Liver (tissue), 9 donors: ENCODE measurements around the gene RASL10A. TPM values are rescaled to one million over a fixed set of nuclear protein-coding genes. Genes with fewer than 3 reads are reported as not detected.

ENCODE experiments used
- DNase-seq: peaks from one replicate; pipeline ENCODE4 v3.0.0-alpha.2; 2017; ENCODE audit warnings: low spot score
- H3K27ac ChIP-seq, 2 donors: one replicate each; pipeline ENCODE4 v1.7.0; 2013; ENCODE audit warnings: inconsistent platforms in 2 of 2, low read length in 2 of 2, control low read depth in 1 of 2, low read depth in 1 of 2, mild to moderate bottlenecking in 1 of 2
- H3K27me3 ChIP-seq, 4 donors: one replicate each; pipeline versions ENCODE4 v1.6.1 to v1.7.0; 2013; ENCODE audit warnings: low read length in 3 of 4, inconsistent platforms in 1 of 4, mild to moderate bottlenecking in 1 of 4, moderate library complexity in 1 of 4; ENCODE audit not compliant: control insufficient read depth in 4 of 4, insufficient read depth in 4 of 4
- H3K36me3 ChIP-seq, 4 donors: one replicate each; pipeline versions ENCODE4 v1.6.1 to v1.7.0; 2013; ENCODE audit warnings: low read length in 3 of 4, mild to moderate bottlenecking in 3 of 4, low read depth in 1 of 4, moderate library complexity in 1 of 4; ENCODE audit not compliant: control insufficient read depth in 4 of 4, insufficient read depth in 3 of 4
- H3K4me1 ChIP-seq, 4 donors: one replicate each; pipeline versions ENCODE4 v1.6.1 to v1.7.0; 2013; ENCODE audit warnings: low read length in 3 of 4, mild to moderate bottlenecking in 3 of 4, moderate library complexity in 1 of 4; ENCODE audit not compliant: control insufficient read depth in 4 of 4, insufficient read depth in 4 of 4
- H3K4me3 ChIP-seq, 3 donors: one replicate each; pipeline versions ENCODE4 v1.6.1 to v1.7.0; 2013; ENCODE audit warnings: low read length in 3 of 3, control low read depth in 1 of 3, low read depth in 1 of 3, mild to moderate bottlenecking in 1 of 3
- H3K9ac ChIP-seq, 2 donors: one replicate each; pipeline ENCODE4 v1.7.0; 2013; ENCODE audit warnings: low read length in 2 of 2, mild to moderate bottlenecking in 2 of 2, moderate library complexity in 2 of 2, control low read depth in 1 of 2, low read depth in 1 of 2
- H3K9me3 ChIP-seq, 4 donors: one replicate each; pipeline versions ENCODE4 v1.6.1 to v1.7.0; 2013; ENCODE audit warnings: low read length in 3 of 4; ENCODE audit not compliant: control insufficient read depth in 4 of 4
- CTCF ChIP-seq: fragments of 150-350 bp; IDR thresholded peaks from 2 replicates; pipeline ENCODE4 v1.5.1; 2017; ENCODE audit warnings: improper control_type of control experiment, low read depth, low read length; ENCODE audit not compliant: missing input control
- EGR1 ChIP-seq, 2 donors: IDR thresholded peaks; 2 replicates each; pipeline ENCODE4 v1.6.1; 2016 to 2018; ENCODE audit warnings: antibody characterized with exemption in 2 of 2, low read depth in 2 of 2
- FOXA1 ChIP-seq: IDR thresholded peaks from 2 replicates; pipeline ENCODE4 v1.6.1; 2016; ENCODE audit warnings: antibody characterized with exemption
- FOXA2 ChIP-seq: IDR thresholded peaks from 2 replicates; pipeline ENCODE4 v1.6.1; 2016; ENCODE audit warnings: antibody characterized with exemption
- GABPA ChIP-seq, 2 donors: IDR thresholded peaks in 1 of 2; conservative IDR thresholded peaks in 1 of 2; 2 replicates each; pipeline ENCODE4 v1.6.1; 2016; ENCODE audit warnings: antibody characterized with exemption in 2 of 2, mild to moderate bottlenecking in 1 of 2, moderate library complexity in 1 of 2
- HNF4G ChIP-seq: IDR thresholded peaks from 2 replicates; pipeline ENCODE4 v1.6.1; 2016; ENCODE audit warnings: antibody characterized with exemption
- JUND ChIP-seq, 2 donors: IDR thresholded peaks; 2 replicates each; pipeline ENCODE4 v1.6.1; 2016; ENCODE audit warnings: antibody characterized with exemption in 2 of 2
- NR2F2 ChIP-seq: IDR thresholded peaks from 2 replicates; pipeline ENCODE4 v1.6.1; 2016; ENCODE audit warnings: antibody characterized with exemption
- REST ChIP-seq: IDR thresholded peaks from 2 replicates; pipeline ENCODE4 v1.6.1; 2016; ENCODE audit warnings: antibody characterized with exemption, mild to moderate bottlenecking
- RXRA ChIP-seq, 2 donors: IDR thresholded peaks; 2 replicates each; pipeline ENCODE4 v1.6.1; 2017 to 2018; ENCODE audit warnings: antibody characterized with exemption in 2 of 2, mild to moderate bottlenecking in 1 of 2
- SP1 ChIP-seq: IDR thresholded peaks from 2 replicates; pipeline ENCODE4 v1.6.1; 2018; ENCODE audit warnings: antibody characterized with exemption, mild to moderate bottlenecking
- TAF1 ChIP-seq: conservative IDR thresholded peaks from 2 replicates; pipeline ENCODE4 v1.6.1; 2016; ENCODE audit warnings: antibody characterized with exemption, mild to moderate bottlenecking
- YY1 ChIP-seq: IDR thresholded peaks from 2 replicates; pipeline ENCODE4 v1.6.1; 2016; ENCODE audit warnings: antibody characterized with exemption, mild to moderate bottlenecking
- ZBTB33 ChIP-seq: IDR thresholded peaks from 2 replicates; pipeline ENCODE4 v1.6.1; 2016; ENCODE audit warnings: antibody characterized with exemption
- WGBS: extraction: QIAGEN DNeasy Blood & Tissue Kit; methylation state at CpG from one replicate; pipeline ENCODE4 v1.1.7; 2013; 5-methylcytosine and 5-hydroxymethylcytosine counted together
- polyA plus RNA-seq, 2 donors: library from polyadenylated mRNA; stranded (reverse) in 1 of 2; unstranded in 1 of 2; fragments of 200-250 nt in 1 of 2; fragments of >200 nt in 1 of 2; fragmentation: Nextera tagmentation in 1 of 2; extraction: Ambion mirVana in 1 of 2; gene quantifications; one replicate each; pipeline versions ENCODE4 v1.2.1 to v1.2.3, GENCODE V29; 2013 to 2015
- total RNA-seq, 2 donors: library from RNA; depleted of rRNA; stranded (reverse); fragments of >200 nt; gene quantifications; one replicate each; pipeline ENCODE4 v1.2.3, GENCODE V29; 2014
- TF ChIP-seq, protein P1 (sequence below): IDR thresholded peaks from 2 replicates; pipeline ENCODE4 v1.6.1; 2016; ENCODE audit warnings: antibody characterized with exemption
- TF ChIP-seq, protein P2 (sequence below): IDR thresholded peaks from 2 replicates; pipeline ENCODE4 v1.6.1; 2016; ENCODE audit warnings: antibody characterized with exemption
- donor health status: healthy.
- donor health status: healthy.
- donor health status: healthy.
- donor health status: healthy.
- donor health status: healthy.

RASL10A gene
- total and polyA plus RNA-seq, 4 donors, result 0.10 to 0.79 (median 0.47) TPM

DNA sequence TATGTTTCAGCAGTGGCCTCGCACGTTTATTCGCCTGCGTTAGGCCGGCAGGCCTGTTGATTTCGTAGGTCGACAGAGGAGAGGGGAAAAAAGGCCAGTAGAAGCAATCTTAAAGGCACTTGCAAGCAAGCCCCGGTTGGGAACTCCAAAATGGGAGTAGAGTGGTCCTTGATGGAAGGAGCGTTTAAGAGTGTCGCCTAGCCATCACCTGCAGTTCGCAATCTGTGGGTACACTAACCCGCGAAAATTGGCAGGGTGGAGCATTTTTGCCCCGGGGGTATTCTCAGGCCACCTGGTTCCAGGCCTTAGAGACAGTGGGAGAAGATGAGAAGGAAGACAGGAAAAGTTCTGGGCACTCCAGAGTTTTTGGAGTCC is 46.3 kb downstream of the RASL10A start (continued):
- no peak for TF ChIP-seq REST

- Histone ChIP-seq H3K36me3 (peaks cover 3 to 22% (median 15%) of the 10 kb centered on the region in 4 donors), H3K9me3 (no peaks in the 10 kb centered on the region), H3K9ac (peak overlapping the region; percentile 91 to 93), H3K4me1 (peaks cover 4 to 60% (median 50%) of the 10 kb centered on the region in 4 donors), H3K27me3 (no peaks in the 10 kb centered on the region), H3K4me3 (peak overlapping the region; percentile 77 to 83 (median 79)), H3K27ac (peak overlapping the region; percentile 97 to 99)
- TF ChIP-seq FOXA1 (no peak), HNF4G (no peak), YY1 (no peak), CTCF (no peak), EGR1 (IDR thresholded peaks at IDR 0.05; ENCODE audit: low read depth in 2 of 2) (no peak), JUND (IDR thresholded peaks at IDR 0.05) (no peak), RXRA (IDR thresholded peaks at IDR 0.05) (no peak), GABPA (IDR thresholded peaks at IDR 0.05 in 1 of 2, conservative IDR thresholded peaks at IDR 0.05 in 1 of 2) (no peak)
- TF ChIP-seq, protein P1, sequence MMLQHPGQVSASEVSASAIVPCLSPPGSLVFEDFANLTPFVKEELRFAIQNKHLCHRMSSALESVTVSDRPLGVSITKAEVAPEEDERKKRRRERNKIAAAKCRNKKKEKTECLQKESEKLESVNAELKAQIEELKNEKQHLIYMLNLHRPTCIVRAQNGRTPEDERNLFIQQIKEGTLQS, result no peak
- peak; percentile 68 for DNase-seq
- WGBS, result under 1% methylated on average over 51 of the region's 51 CpGs
These were observed 46.8 kb downstream of the RASL10A start for GRCh38 chr22:29268511-29269229.

GRCh38 chr22:29267858-29268510 is 47.5 kb downstream of the RASL10A start, which contains the start of the genes EWSR1 and RHBDD3:
EWSR1 (plus strand) TSS chr22:29268268; CDS start chr22:29268337, 69 bp downstream.
RHBDD3 (minus strand) TSS chr22:29267981; CDS start chr22:29265626, 2,355 bp downstream.
- H3K36me3 ChIP-seq, result peaks cover 3 to 15% (median 8%) of the 10 kb centered on the region in 4 donors
- H3K4me3 ChIP-seq, result peak within 1 kb of the TSS; percentile 77 to 83 (median 79)
- peak within 1 kb of the TSS; percentile 91 to 93 for H3K9ac ChIP-seq
- peak within 1 kb of the TSS; percentile 97 to 99 for H3K27ac ChIP-seq
- H3K27me3 ChIP-seq, result no peaks in the 10 kb centered on the region
- WGBS, result under 1% methylated on average over 67 of the region's 67 CpGs
- no peaks in the 10 kb centered on the region for H3K9me3 ChIP-seq
- peaks cover 3 to 54% (median 45%) of the 10 kb centered on the region in 4 donors for H3K4me1 ChIP-seq
- peak; percentile 98 for DNase-seq
- TF ChIP-seq TAF1 (no peak), HNF4G (no peak), FOXA2 (no peak), FOXA1 (peak; percentile 51), NR2F2 (peak; percentile 88), SP1 (peak; percentile 74), YY1 (peak; percentile 99), ZBTB33 (no peak), RXRA (IDR thresholded peaks at IDR 0.05) (peak; percentile 62 to 68), JUND (IDR thresholded peaks at IDR 0.05) (peak in 1 of 2 donors; percentile 60), GABPA (IDR thresholded peaks at IDR 0.05 in 1 of 2, conservative IDR thresholded peaks at IDR 0.05 in 1 of 2) (peak in 1 of 2 donors; percentile 26)
- TF ChIP-seq, protein P1, result no peak
- TF ChIP-seq, protein P2, sequence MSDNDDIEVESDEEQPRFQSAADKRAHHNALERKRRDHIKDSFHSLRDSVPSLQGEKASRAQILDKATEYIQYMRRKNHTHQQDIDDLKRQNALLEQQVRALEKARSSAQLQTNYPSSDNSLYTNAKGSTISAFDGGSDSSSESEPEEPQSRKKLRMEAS, result peak; percentile 93
